Measurements from ENCODE around the gene EFCAB8.

The EFCAB8 gene

GRCh38 chr20:32986331-32986966 lies 127.7 kb downstream of the EFCAB8 start:
- TF ChIP-seq CTCF (IDR thresholded peaks at IDR 0.05; ENCODE audit: borderline replicate concordance, insufficient read depth, low read depth, low read length): no peak
- H3K4me3 ChIP-seq (ENCODE audit: low read depth, low read length): no peak overlapping the region

GRCh38 chr20:32987044-32987825 lies 128.5 kb downstream of the EFCAB8 start:
- no peak for TF ChIP-seq CTCF (IDR thresholded peaks at IDR 0.05; ENCODE audit: borderline replicate concordance, insufficient read depth, low read depth, low read length)
- H3K4me3 ChIP-seq (ENCODE audit: low read depth, low read length): no peak overlapping the region

- H3K4me3 ChIP-seq (ENCODE audit: low read depth, low read length): no peak overlapping the region
- no peak for TF ChIP-seq CTCF (IDR thresholded peaks at IDR 0.05; ENCODE audit: borderline replicate concordance, insufficient read depth, low read depth, low read length)
Measured at GRCh38 chr20:32988008-32988407, 129.3 kb downstream of the EFCAB8 start.

GRCh38 chr20:32989507-32990283 lies 131.0 kb downstream of the EFCAB8 start:
- TF ChIP-seq CTCF (IDR thresholded peaks at IDR 0.05; ENCODE audit: borderline replicate concordance, insufficient read depth, low read depth, low read length): no peak
- no peak overlapping the region for H3K4me3 ChIP-seq (ENCODE audit: low read depth, low read length)

- no peak overlapping the region for H3K4me3 ChIP-seq (ENCODE audit: low read depth, low read length)
- no peak for TF ChIP-seq CTCF (IDR thresholded peaks at IDR 0.05; ENCODE audit: borderline replicate concordance, insufficient read depth, low read depth, low read length)
Measured at GRCh38 chr20:32990426-32990825, 131.7 kb downstream of the EFCAB8 start.

- no peak for TF ChIP-seq CTCF (IDR thresholded peaks at IDR 0.05; ENCODE audit: borderline replicate concordance, insufficient read depth, low read depth, low read length)
- no peak overlapping the region for H3K4me3 ChIP-seq (ENCODE audit: low read depth, low read length)
Measured at GRCh38 chr20:32991383-32991782, 132.7 kb downstream of the EFCAB8 start.
